ENCODE results near the gene KIAA0513.
A peak's percentile ranks its signal among the peaks of the same experiment; 100 is the strongest.

Gene KIAA0513

DNA sequence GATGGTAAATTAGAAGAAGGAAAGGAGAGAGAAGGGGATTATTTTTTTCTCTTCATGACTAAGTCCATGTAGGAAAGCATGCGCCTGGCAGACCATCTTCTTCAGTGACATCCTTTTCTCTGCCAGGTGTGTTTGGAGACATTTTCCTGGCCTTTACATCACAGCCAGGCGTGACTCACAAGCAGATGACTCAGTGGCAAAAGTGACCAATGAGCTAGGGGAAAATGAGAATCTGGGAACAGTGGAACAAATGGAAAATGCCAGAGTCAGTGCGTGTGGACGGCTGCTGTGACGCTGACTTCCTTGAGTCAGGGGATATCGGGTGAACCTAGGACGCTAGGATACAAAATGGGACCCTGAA lies 9.4 kb downstream of the KIAA0513 start:
- Histone ChIP-seq H3K9ac (ENCODE audit: low read length) (no peak overlapping the region), H3K4me3 (ENCODE audit: low read length) (no peak overlapping the region), H3K36me3 (ENCODE audit: control insufficient read depth, insufficient read depth, low read length) (no peaks in the 10 kb centered on the region), H3K9me3 (ENCODE audit: control insufficient read depth, low read length) (no peaks in the 10 kb centered on the region), H3K4me1 (ENCODE audit: control insufficient read depth, insufficient read depth, low read length) (no peaks in the 10 kb centered on the region), H3K27me3 (ENCODE audit: control insufficient read depth, insufficient read depth, low read length) (no peaks in the 10 kb centered on the region)

DNA sequence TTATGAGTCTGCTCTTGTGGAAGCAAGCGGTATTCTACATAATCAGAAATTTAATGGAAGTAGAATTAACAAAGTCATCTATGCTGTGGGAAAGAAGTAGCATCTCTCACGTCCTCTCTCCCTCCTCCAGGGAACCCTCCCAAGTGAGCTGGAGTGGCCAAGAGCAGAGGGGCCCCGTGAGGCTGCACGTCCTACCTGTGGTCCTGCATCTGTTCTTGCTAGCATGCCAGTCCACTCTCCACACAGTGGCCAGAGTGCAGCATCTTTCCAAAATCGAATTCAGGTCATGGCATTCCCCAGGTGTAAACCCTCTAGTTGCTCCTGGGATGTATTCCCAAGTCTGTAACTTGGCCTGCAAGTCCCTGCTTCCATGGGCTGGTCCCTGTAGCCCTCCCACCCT lies 10.1 kb downstream of the KIAA0513 start:
- no peaks in the 10 kb centered on the region for H3K9me3 ChIP-seq (ENCODE audit: control insufficient read depth, low read length)
- no peaks in the 10 kb centered on the region for H3K27me3 ChIP-seq (ENCODE audit: control insufficient read depth, insufficient read depth, low read length)
- H3K4me3 ChIP-seq (ENCODE audit: low read length): no peak overlapping the region
- no peak overlapping the region for H3K9ac ChIP-seq (ENCODE audit: low read length)
- no peaks in the 10 kb centered on the region for H3K4me1 ChIP-seq (ENCODE audit: control insufficient read depth, insufficient read depth, low read length)
- H3K36me3 ChIP-seq (ENCODE audit: control insufficient read depth, insufficient read depth, low read length): no peaks in the 10 kb centered on the region

DNA sequence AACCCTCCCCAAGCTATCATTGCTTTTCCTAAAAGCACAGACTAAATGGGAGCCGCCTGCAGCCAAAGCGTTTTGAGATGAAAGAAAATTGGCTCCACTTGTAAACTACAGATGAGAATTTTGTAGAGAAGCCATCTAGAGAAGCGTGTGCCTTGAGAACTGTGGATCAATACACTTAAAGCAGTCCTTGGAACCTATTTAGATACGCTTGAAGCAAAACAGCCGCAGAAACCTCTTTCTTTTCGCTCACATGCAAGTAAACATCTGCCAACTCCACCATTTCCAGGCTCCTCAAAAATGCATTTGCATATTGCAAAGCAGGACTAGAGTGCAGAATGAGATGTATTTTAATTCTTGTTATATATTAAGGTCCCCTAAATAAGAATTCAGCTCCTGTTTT lies 13.1 kb downstream of the KIAA0513 start:
- Histone ChIP-seq H3K9me3 (ENCODE audit: control insufficient read depth, low read length) (no peaks in the 10 kb centered on the region), H3K36me3 (ENCODE audit: control insufficient read depth, insufficient read depth, low read length) (no peaks in the 10 kb centered on the region), H3K9ac (ENCODE audit: low read length) (no peak overlapping the region), H3K27me3 (ENCODE audit: control insufficient read depth, insufficient read depth, low read length) (no peaks in the 10 kb centered on the region), H3K4me1 (ENCODE audit: control insufficient read depth, insufficient read depth, low read length) (no peaks in the 10 kb centered on the region), H3K4me3 (ENCODE audit: low read length) (no peak overlapping the region)

GRCh38 chr16:85041219-85042166 lies 13.9 kb downstream of the KIAA0513 start:
- Histone ChIP-seq H3K36me3 (ENCODE audit: control insufficient read depth, insufficient read depth, low read length) (no peaks in the 10 kb centered on the region), H3K4me1 (ENCODE audit: control insufficient read depth, insufficient read depth, low read length) (peaks cover 1% of the 10 kb centered on the region), H3K9ac (ENCODE audit: low read length) (no peak overlapping the region), H3K4me3 (ENCODE audit: low read length) (no peak overlapping the region), H3K27me3 (ENCODE audit: control insufficient read depth, insufficient read depth, low read length) (no peaks in the 10 kb centered on the region), H3K9me3 (ENCODE audit: control insufficient read depth, low read length) (no peaks in the 10 kb centered on the region)

DNA sequence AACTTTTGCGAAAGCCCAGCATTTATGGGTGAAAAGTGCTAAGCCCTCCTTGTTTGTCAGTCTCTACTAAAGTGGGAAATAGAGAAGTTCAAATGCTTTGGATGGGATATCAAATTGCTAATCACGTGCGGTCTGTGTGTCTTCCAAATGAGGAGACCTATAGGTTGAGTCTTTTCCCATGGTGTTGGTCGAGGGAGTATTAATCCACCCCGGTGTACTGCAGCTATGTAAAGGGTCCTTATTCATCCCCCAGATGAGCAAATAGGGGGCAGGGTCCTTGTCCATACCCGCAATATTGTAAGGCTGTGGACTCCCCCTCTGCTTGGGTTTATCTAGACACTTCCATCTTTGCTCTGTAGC lies 14.6 kb downstream of the KIAA0513 start:
- no peak overlapping the region for H3K4me3 ChIP-seq (ENCODE audit: low read length)
- H3K9me3 ChIP-seq (ENCODE audit: control insufficient read depth, low read length): no peaks in the 10 kb centered on the region
- no peaks in the 10 kb centered on the region for H3K27me3 ChIP-seq (ENCODE audit: control insufficient read depth, insufficient read depth, low read length)
- no peak overlapping the region for H3K9ac ChIP-seq (ENCODE audit: low read length)
- no peaks in the 10 kb centered on the region for H3K36me3 ChIP-seq (ENCODE audit: control insufficient read depth, insufficient read depth, low read length)
- peaks cover 8% of the 10 kb centered on the region for H3K4me1 ChIP-seq (ENCODE audit: control insufficient read depth, insufficient read depth, low read length)

DNA sequence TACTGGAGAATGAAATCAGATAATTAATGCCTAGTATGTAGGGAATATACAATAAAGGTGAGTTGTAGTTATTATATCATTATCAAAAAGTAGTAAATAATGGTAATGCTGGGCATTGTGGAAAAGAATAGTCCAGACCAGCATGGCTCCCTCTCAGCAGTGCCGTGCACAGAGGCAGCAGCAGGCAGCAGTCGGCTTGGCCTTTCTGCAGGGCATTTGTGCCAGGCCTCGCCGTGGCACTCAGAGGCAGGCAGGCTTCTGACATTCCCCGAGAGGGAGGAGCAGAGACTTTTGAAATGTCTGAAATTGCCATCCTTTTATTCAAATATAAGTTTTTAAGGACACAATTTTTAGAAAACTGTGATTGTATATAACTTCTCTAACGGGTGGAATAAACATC lies 15.0 kb downstream of the KIAA0513 start:
- Histone ChIP-seq H3K27me3 (ENCODE audit: control insufficient read depth, insufficient read depth, low read length) (no peaks in the 10 kb centered on the region), H3K9me3 (ENCODE audit: control insufficient read depth, low read length) (no peaks in the 10 kb centered on the region), H3K4me1 (ENCODE audit: control insufficient read depth, insufficient read depth, low read length) (peaks cover 12% of the 10 kb centered on the region), H3K9ac (ENCODE audit: low read length) (no peak overlapping the region), H3K36me3 (ENCODE audit: control insufficient read depth, insufficient read depth, low read length) (no peaks in the 10 kb centered on the region), H3K4me3 (ENCODE audit: low read length) (no peak overlapping the region)

DNA sequence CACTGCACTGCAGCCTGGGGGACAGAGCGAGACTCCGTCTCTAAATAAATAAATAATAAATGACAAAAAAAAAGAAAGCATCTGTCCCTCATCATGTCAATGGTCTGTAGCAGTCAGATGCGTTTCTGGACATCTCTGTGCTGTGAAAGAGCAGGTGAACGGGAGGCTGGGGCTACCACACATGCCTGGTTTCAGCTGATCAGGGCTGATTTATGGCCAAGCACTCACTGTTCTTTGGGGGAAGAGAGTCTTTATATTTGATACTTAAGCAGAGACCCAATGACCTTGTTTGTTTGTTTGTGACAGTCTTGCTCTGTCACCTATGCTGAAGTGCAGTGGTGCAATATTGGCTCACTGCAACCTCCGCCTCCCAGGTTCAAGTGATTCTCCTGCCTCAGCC lies 17.5 kb downstream of the KIAA0513 start:
- Histone ChIP-seq H3K4me1 (ENCODE audit: control insufficient read depth, insufficient read depth, low read length) (peaks cover 24% of the 10 kb centered on the region), H3K9me3 (ENCODE audit: control insufficient read depth, low read length) (no peaks in the 10 kb centered on the region), H3K9ac (ENCODE audit: low read length) (no peak overlapping the region), H3K4me3 (ENCODE audit: low read length) (no peak overlapping the region), H3K36me3 (ENCODE audit: control insufficient read depth, insufficient read depth, low read length) (no peaks in the 10 kb centered on the region), H3K27me3 (ENCODE audit: control insufficient read depth, insufficient read depth, low read length) (no peaks in the 10 kb centered on the region)

GRCh38 chr16:85045641-85046471 lies 18.3 kb downstream of the KIAA0513 start:
- Histone ChIP-seq H3K4me1 (ENCODE audit: control insufficient read depth, insufficient read depth, low read length) (peaks cover 24% of the 10 kb centered on the region), H3K27me3 (ENCODE audit: control insufficient read depth, insufficient read depth, low read length) (no peaks in the 10 kb centered on the region), H3K9ac (ENCODE audit: low read length) (no peak overlapping the region), H3K4me3 (ENCODE audit: low read length) (no peak overlapping the region), H3K9me3 (ENCODE audit: control insufficient read depth, low read length) (no peaks in the 10 kb centered on the region), H3K36me3 (ENCODE audit: control insufficient read depth, insufficient read depth, low read length) (no peaks in the 10 kb centered on the region)

DNA sequence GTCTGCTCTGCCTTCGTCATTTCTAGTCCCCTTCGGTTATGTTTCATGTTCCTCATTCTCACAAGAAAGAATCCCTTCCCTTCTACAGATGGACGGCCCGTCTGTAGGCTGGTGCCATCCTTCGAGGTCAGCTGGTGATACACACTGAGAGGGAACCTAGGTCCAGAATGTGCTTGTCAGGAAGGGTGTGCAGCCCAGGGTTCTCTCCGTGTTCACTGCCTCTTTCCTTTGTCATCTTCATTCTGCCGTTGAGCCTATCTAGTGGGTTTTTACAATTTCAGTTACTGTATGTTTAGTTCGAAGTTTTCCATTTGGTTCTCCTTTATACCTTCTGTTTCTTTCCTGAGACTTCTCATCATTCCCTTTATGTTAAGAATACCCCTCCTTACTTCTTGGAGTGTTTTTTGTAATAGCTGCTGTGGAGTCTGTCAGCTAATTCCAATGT lies 18.9 kb downstream of the KIAA0513 start:
- Histone ChIP-seq H3K4me1 (ENCODE audit: control insufficient read depth, insufficient read depth, low read length) (peaks cover 24% of the 10 kb centered on the region), H3K36me3 (ENCODE audit: control insufficient read depth, insufficient read depth, low read length) (no peaks in the 10 kb centered on the region), H3K9me3 (ENCODE audit: control insufficient read depth, low read length) (no peaks in the 10 kb centered on the region), H3K27me3 (ENCODE audit: control insufficient read depth, insufficient read depth, low read length) (no peaks in the 10 kb centered on the region), H3K4me3 (ENCODE audit: low read length) (no peak overlapping the region), H3K9ac (ENCODE audit: low read length) (peak overlapping the region; percentile 58)

- Histone ChIP-seq H3K36me3 (ENCODE audit: control insufficient read depth, insufficient read depth, low read length) (no peaks in the 10 kb centered on the region), H3K4me1 (ENCODE audit: control insufficient read depth, insufficient read depth, low read length) (peaks cover 24% of the 10 kb centered on the region), H3K9ac (ENCODE audit: low read length) (peak overlapping the region; percentile 58), H3K4me3 (ENCODE audit: low read length) (no peak overlapping the region), H3K9me3 (ENCODE audit: control insufficient read depth, low read length) (no peaks in the 10 kb centered on the region), H3K27me3 (ENCODE audit: control insufficient read depth, insufficient read depth, low read length) (no peaks in the 10 kb centered on the region)
Measured at GRCh38 chr16:85046931-85047866, 19.6 kb downstream of the KIAA0513 start.

GRCh38 chr16:85047867-85048455 lies 20.4 kb downstream of the KIAA0513 start:
- Histone ChIP-seq H3K9ac (ENCODE audit: low read length) (peak overlapping the region; percentile 58), H3K4me3 (ENCODE audit: low read length) (no peak overlapping the region), H3K36me3 (ENCODE audit: control insufficient read depth, insufficient read depth, low read length) (no peaks in the 10 kb centered on the region), H3K27me3 (ENCODE audit: control insufficient read depth, insufficient read depth, low read length) (no peaks in the 10 kb centered on the region), H3K9me3 (ENCODE audit: control insufficient read depth, low read length) (no peaks in the 10 kb centered on the region), H3K4me1 (ENCODE audit: control insufficient read depth, insufficient read depth, low read length) (peaks cover 24% of the 10 kb centered on the region)

Measured in mucosa of stomach (tissue), 1 donor.